Stimulated activated CD4-positive, alpha-beta T cell treated with anti-CD3 and anti-CD28 coated beads, Interleukin-12 subunit alpha, Interleukin-12 subunit beta, amount 100 ng/mL, for 4 hours (primary cell): Measurements from ENCODE around the gene DYNLT1.
A peak's percentile ranks its signal among the peaks of the same experiment; 100 is the strongest.
"Not testable (repeated sequence)": the region's sequence is repeated elsewhere in the genome, so short reads cannot be mapped to it uniquely, and the experiment has no call there.

ENCODE experiments used
- DNase-seq: peaks from one replicate; pipeline ENCODE4 v3.0.0-alpha.2; 2020

Gene DYNLT1

GRCh38 chr6:158644231-158645063 is at the start of gene DYNLT1:
Gene DYNLT1 (minus strand): TSS chr6:158644743. CDS start chr6:158644708, 35 bp downstream.
- peak; percentile 88 for DNase-seq

GRCh38 chr6:158688860-158689259 is 44.3 kb upstream of the DYNLT1 start:
- DNase-seq = no peak

GRCh38 chr6:158687506-158687905 is 43.0 kb upstream of the DYNLT1 start:
- no peak for DNase-seq

GRCh38 chr6:158686791-158687381 is 42.3 kb upstream of the DYNLT1 start:
- DNase-seq = no peak

- DNase-seq = no peak
Observed at GRCh38 chr6:158686311-158686710, 41.8 kb upstream of the DYNLT1 start.

GRCh38 chr6:158684745-158685324 is 40.3 kb upstream of the DYNLT1 start:
- DNase-seq = no peak

- DNase-seq = no peak
Observed at GRCh38 chr6:158684311-158684710, 39.8 kb upstream of the DYNLT1 start.

- DNase-seq = no peak
Observed at GRCh38 chr6:158680481-158680880, 35.9 kb upstream of the DYNLT1 start.

GRCh38 chr6:158680015-158680414 is 35.5 kb upstream of the DYNLT1 start:
- no peak for DNase-seq

- no peak for DNase-seq
Observed at GRCh38 chr6:158677906-158678578, 33.5 kb upstream of the DYNLT1 start.

GRCh38 chr6:158677094-158677493 is 32.6 kb upstream of the DYNLT1 start:
- not testable (repeated sequence) for DNase-seq

- no peak for DNase-seq
Observed at GRCh38 chr6:158674342-158675131, 30.0 kb upstream of the DYNLT1 start.

GRCh38 chr6:158672726-158673125 is 28.2 kb upstream of the DYNLT1 start:
- DNase-seq = no peak

- DNase-seq = not testable (repeated sequence)
Observed at GRCh38 chr6:158672119-158672518, 27.6 kb upstream of the DYNLT1 start.

- no peak for DNase-seq
Observed at GRCh38 chr6:158669145-158670035, 24.8 kb upstream of the DYNLT1 start.

- DNase-seq = no peak
Observed at GRCh38 chr6:158668707-158669103, 24.2 kb upstream of the DYNLT1 start.

GRCh38 chr6:158667360-158667981 is 22.9 kb upstream of the DYNLT1 start:
- DNase-seq = no peak

GRCh38 chr6:158666628-158667359 is 22.3 kb upstream of the DYNLT1 start:
- DNase-seq = no peak

GRCh38 chr6:158665332-158665731 is 20.8 kb upstream of the DYNLT1 start:
- DNase-seq = no peak

- no peak for DNase-seq
Observed at GRCh38 chr6:158663625-158664165, 19.2 kb upstream of the DYNLT1 start.
